ENCODE results near the gene MC1R.
"Not testable (repeated sequence)": the region's sequence is repeated elsewhere in the genome, so short reads cannot be mapped to it uniquely, and the experiment has no call there.

Gene MC1R

DNA sequence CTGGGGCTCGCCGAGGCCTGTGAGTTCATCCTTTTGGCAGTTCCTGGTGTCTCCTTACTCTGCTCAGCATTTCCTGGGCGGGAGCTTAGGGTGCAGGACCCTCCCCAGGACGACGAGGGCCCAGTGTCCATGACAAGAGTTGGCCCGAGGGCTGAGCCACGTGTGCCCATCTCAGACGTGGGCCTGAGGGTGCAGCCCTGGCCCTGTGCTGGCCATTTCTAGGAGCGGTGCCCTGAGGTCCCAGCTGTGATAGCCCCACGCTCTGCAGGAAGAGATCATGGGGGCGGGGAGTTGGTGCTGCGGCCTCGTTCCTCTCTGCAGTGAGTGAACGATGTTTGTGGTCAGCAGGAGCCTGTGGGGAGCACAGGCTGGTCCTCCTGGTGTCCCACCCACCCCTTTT lies 6.0 kb upstream of the MC1R start:
- no peak for TF ChIP-seq CTCF (IDR thresholded peaks at IDR 0.05)
- no peak overlapping the region for H3K4me2 ChIP-seq (ENCODE audit: low read length)
- no peaks in the 10 kb centered on the region for H3K4me1 ChIP-seq
- no peaks in the 10 kb centered on the region for H3K36me3 ChIP-seq (ENCODE audit: control insufficient read depth, insufficient read depth, low read length)
- H3K27ac ChIP-seq = no peak overlapping the region
- H3K27me3 ChIP-seq (ENCODE audit: control insufficient read depth, insufficient read depth, low read length) = no peaks in the 10 kb centered on the region
- H2AFZ ChIP-seq = no peak overlapping the region
- no peaks in the 10 kb centered on the region for H3K9me3 ChIP-seq (ENCODE audit: control insufficient read depth, low read length)
- H3K9ac ChIP-seq = no peak overlapping the region
- no peak overlapping the region for H3K4me3 ChIP-seq (ENCODE audit: low read depth, low read length)
- no peaks in the 10 kb centered on the region for H3K79me2 ChIP-seq

DNA sequence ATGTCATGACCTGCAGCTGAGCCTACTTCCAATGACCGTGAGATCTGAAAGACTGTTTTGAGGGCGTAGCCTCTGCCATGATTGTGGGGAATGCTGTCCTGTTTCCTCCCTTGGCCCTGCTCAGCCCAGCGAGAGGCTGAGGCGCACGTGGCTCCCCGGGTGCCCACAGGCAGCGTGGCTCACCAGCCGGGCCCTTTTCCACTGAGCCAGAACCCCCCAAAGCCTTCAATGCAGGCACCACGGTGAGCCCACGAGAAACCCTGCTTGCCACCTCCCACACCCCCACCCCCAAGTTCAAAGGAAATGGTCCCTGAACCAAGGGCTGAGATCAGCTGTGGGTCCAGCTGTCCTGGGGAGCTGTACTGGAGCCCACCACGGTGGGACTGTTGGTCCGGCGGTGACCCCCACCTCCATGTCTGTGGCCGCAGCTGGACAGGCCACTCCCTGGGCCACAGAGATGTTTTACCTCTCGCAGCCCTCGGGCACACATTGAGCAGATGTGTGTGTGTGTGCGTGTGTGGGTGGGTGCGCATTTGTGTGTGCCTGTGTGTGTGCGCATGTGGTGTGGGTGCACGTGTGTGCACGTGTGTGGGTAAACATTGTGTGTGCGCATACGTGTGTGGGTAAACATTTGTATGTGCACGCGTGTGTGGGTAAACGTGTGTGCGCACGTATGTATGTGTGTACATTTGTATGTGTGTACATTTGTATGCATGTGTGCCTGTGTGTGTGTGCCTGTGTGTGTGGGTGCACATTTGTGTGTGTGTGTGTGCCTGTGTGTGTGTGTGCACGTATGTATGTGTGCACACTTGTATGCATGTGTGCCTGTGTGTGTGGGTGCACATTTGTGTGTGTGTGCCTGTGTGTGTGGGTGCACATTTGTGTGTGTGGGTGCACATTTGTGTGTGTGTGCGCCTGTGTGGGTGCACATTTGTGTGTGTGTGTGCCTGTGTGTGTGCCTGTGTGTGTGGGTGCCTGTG lies 5.0 kb upstream of the MC1R start:
- Histone ChIP-seq H3K9me3 (ENCODE audit: control insufficient read depth, low read length) (no peaks in the 10 kb centered on the region), H3K4me3 (ENCODE audit: low read depth, low read length) (no peak overlapping the region), H3K27me3 (ENCODE audit: control insufficient read depth, insufficient read depth, low read length) (no peaks in the 10 kb centered on the region), H3K9ac (no peak overlapping the region), H3K36me3 (ENCODE audit: control insufficient read depth, insufficient read depth, low read length) (no peaks in the 10 kb centered on the region), H2AFZ (no peak overlapping the region), H3K79me2 (no peaks in the 10 kb centered on the region), H3K4me1 (peaks cover 8% of the 10 kb centered on the region), H3K27ac (no peak overlapping the region), H3K4me2 (ENCODE audit: low read length) (no peak overlapping the region)
- TF ChIP-seq CTCF (IDR thresholded peaks at IDR 0.05) = no peak

GRCh38 chr16:89914642-89915285 lies 3.9 kb upstream of the MC1R start:
- H3K27me3 ChIP-seq (ENCODE audit: control insufficient read depth, insufficient read depth, low read length); H3K4me1 ChIP-seq; H3K4me2 ChIP-seq (ENCODE audit: low read length); H3K9me3 ChIP-seq (ENCODE audit: control insufficient read depth, low read length); H3K4me3 ChIP-seq (ENCODE audit: low read depth, low read length); H3K9ac ChIP-seq; H2AFZ ChIP-seq; H3K79me2 ChIP-seq; H3K36me3 ChIP-seq (ENCODE audit: control insufficient read depth, insufficient read depth, low read length); H3K27ac ChIP-seq: not testable (repeated sequence)

DNA sequence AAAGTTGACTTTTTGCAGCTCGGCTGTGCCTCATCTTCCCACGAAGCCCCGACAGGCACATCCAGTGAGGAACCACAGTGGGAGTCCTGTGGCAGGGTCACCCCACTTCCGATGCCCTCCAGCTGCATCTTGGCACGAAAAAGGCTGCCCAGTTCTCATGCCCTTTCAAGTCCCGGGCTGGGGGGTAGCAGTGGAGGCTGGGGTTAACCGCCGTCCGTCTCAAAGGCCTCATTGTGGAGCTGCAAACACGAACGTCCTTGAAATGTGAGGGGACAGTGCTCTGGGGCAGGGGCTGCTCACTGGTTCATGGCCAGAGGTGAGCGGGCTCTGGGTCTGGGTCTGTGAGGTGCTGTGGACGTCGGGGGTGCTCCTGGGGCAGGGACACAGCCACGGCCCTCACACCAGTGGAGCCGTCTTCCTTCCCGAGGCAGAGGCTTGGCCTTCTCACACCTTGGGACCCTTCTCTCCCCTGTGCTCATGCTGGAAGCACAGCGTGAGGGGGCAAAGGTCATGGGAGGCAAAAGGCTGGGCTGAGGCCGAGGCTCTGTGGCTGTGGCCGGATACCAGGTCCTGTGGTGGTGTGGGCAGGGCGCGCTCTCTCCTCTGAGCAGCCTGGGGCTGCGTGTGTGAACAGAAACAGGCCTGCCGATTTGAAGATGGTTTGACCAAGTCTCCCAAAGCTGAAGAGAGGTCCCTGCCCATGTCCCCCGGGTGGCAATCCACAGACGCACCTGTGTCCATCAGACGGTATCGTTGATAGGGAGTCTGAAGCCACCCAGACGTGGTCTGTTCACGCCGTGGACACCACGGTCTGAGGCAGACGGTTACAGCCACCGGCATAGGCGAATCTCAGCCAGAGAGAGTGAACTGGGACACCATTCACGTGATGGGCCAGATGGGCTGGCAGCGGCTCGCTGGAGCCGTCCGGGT lies 3.1 kb upstream of the MC1R start:
- Histone ChIP-seq H3K27ac (no peak overlapping the region), H3K36me3 (ENCODE audit: control insufficient read depth, insufficient read depth, low read length) (no peaks in the 10 kb centered on the region), H3K4me1 (peaks cover 8% of the 10 kb centered on the region), H3K4me3 (ENCODE audit: low read depth, low read length) (no peak overlapping the region), H3K79me2 (no peaks in the 10 kb centered on the region), H3K9ac (no peak overlapping the region), H3K4me2 (ENCODE audit: low read length) (no peak overlapping the region), H3K9me3 (ENCODE audit: control insufficient read depth, low read length) (no peaks in the 10 kb centered on the region), H2AFZ (no peak overlapping the region), H3K27me3 (ENCODE audit: control insufficient read depth, insufficient read depth, low read length) (no peaks in the 10 kb centered on the region)
- no peak for TF ChIP-seq CTCF (IDR thresholded peaks at IDR 0.05)
